ENCODE data around the gene SEMA3B. TPM values are rescaled to one million over a fixed set of nuclear protein-coding genes. Genes with fewer than 3 reads are reported as not detected.

SEMA3B gene
- total and polyA plus RNA-seq, 2 donors (not counting 3 experiments of a cell fraction or from before 2014, with no cell fraction given), result 1.2 to 1.5 TPM

DNA sequence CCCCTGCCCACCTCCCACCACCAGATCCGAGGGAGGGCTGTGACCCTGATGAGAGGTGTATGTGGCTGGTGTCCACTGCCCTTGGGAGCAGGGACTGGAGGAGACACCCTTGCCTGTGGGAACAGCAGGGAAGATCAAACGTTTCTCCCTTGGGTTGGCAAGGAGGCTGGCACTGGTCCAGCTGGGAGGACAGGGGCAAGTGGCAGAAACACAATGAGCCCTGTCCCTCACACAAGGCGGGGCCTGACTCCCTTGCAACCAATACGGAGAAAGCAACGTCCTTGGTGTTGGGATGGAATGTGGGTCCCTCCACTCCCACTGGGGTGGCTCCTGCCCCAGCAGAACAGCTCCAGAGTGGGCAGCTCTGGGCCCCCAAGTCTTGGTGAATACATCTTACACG is 48.4 kb downstream of the SEMA3B start:
- Histone ChIP-seq H3K4me2 (ENCODE audit: insufficient read depth, low read length) (no peak overlapping the region), H3K4me1 (ENCODE audit: control insufficient read depth, extremely low read depth, insufficient read depth, low read length) (peaks cover 45% of the 10 kb centered on the region), H3K79me2 (ENCODE audit: control insufficient read depth, insufficient read depth, low read length) (peaks cover 52% of the 10 kb centered on the region), H4K20me1 (replicated peaks; ENCODE audit: control insufficient read depth, extremely low read depth, insufficient read depth, low read length) (no peaks in the 10 kb centered on the region), H3K27ac (ENCODE audit: insufficient read depth, low read depth, low read length) (peak overlapping the region; percentile 1), H2AFZ (ENCODE audit: low read depth, low read length) (no peak overlapping the region), H3K9me3 (replicated peaks; ENCODE audit: control insufficient read depth, insufficient read depth, low read length) (no peaks in the 10 kb centered on the region), H3K9ac (replicated peaks; ENCODE audit: extremely low read depth, insufficient read depth, low read length) (no peak overlapping the region), H3K27me3 (ENCODE audit: control insufficient read depth in 2 of 2, insufficient read depth in 2 of 2, low read length in 2 of 2) (no peaks in the 10 kb centered on the region), H3K36me3 (ENCODE audit: control insufficient read depth in 2 of 2, extremely low read depth in 1 of 2, insufficient read depth in 2 of 2, low read length in 2 of 2) (peaks cover 17 to 47% of the 10 kb centered on the region in 2 experiments), H3K9me1 (replicated peaks; ENCODE audit: control insufficient read depth, extremely low read depth, insufficient read depth, low read length) (no peaks in the 10 kb centered on the region), H3K4me3 (replicated peaks in 1 of 3; ENCODE audit: insufficient read depth in 1 of 3, low read depth in 1 of 3, low read length in 3 of 3) (no peak overlapping the region)
- FAIRE-seq, result peak; percentile 59
- intact Hi-C loops (cut with micrococcal nuclease), result no loop called here
- ChIA-PET CTCF (interaction anchor here (0.8 to 1.7 kb wide), 3 partner anchors 11 to 18 kb away, joined by 3 to 6 read pairs (median 4); partner anchors contain the start of genes HYAL1, HYAL3 and NAA80), POLR2A (interaction anchor here (0.7 kb wide), 1 partner anchor 18 kb away, joined by 3 read pairs; the partner anchor contains the start of genes HYAL3 and NAA80)
- TF ChIP-seq MYC (IDR thresholded peaks at IDR 0.05; ENCODE audit: low read depth, low read length), result no peak
- TF ChIP-seq POLR2AphosphoS5 (IDR thresholded peaks at IDR 0.05; ENCODE audit: insufficient read depth, low read depth, low read length), result peak; percentile 6
- DNase-seq (ENCODE audit: low read depth, low spot score), result no peak
- no TSS peak for BruUV-seq (replicated peaks)
- dilution Hi-C loops (cut with MboI; ENCODE audit: extremely low pct_ligation_motif_present, low sequenced_read_pairs), result no loop called here

DNA sequence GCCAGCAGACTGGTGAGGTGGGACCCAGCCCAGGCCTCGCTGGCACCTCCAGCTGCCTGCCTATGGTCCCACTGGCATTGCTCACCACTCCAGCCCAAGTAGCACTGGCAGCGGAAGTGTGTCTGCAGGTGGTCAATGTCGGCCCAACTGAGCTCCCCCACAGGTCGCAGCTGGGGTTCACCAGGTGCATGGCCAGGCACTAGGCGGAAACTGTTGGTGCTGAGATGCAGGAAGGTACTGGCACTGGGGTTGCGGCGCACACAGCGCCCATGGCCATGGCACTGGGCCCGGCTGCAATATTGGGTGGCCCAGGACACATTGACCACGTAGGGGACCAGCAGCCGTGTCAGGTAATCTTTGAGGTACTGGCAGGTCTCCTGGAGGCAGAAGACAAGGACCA is 49.2 kb downstream of the SEMA3B start:
- TF ChIP-seq EZH2 (IDR thresholded peaks at IDR 0.05; ENCODE audit: borderline replicate concordance, low read depth, low read length, severe bottlenecking) (no peak), GATA2 (IDR thresholded peaks at IDR 0.05; ENCODE audit: insufficient read depth, insufficient read length, low read depth, low read length) (no peak), POLR2A (IDR thresholded peaks at IDR 0.05; ENCODE audit: low read depth, low read length) (peak; percentile 72), JUN (IDR thresholded peaks at IDR 0.05; ENCODE audit: borderline replicate concordance, insufficient read depth, insufficient read length, low read depth) (no peak), FOS (IDR thresholded peaks at IDR 0.05; ENCODE audit: borderline replicate concordance, insufficient read depth, low read length) (no peak)
- TF ChIP-seq, protein P1, sequence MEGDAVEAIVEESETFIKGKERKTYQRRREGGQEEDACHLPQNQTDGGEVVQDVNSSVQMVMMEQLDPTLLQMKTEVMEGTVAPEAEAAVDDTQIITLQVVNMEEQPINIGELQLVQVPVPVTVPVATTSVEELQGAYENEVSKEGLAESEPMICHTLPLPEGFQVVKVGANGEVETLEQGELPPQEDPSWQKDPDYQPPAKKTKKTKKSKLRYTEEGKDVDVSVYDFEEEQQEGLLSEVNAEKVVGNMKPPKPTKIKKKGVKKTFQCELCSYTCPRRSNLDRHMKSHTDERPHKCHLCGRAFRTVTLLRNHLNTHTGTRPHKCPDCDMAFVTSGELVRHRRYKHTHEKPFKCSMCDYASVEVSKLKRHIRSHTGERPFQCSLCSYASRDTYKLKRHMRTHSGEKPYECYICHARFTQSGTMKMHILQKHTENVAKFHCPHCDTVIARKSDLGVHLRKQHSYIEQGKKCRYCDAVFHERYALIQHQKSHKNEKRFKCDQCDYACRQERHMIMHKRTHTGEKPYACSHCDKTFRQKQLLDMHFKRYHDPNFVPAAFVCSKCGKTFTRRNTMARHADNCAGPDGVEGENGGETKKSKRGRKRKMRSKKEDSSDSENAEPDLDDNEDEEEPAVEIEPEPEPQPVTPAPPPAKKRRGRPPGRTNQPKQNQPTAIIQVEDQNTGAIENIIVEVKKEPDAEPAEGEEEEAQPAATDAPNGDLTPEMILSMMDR (IDR thresholded peaks at IDR 0.05; ENCODE audit: extremely low read depth in 1 of 2, insufficient read depth in 1 of 2, low read depth in 1 of 2, low read length in 2 of 2), result no peak
- TF ChIP-seq, protein P2, sequence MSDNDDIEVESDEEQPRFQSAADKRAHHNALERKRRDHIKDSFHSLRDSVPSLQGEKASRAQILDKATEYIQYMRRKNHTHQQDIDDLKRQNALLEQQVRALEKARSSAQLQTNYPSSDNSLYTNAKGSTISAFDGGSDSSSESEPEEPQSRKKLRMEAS (IDR thresholded peaks at IDR 0.05; ENCODE audit: insufficient read depth, insufficient read length), result no peak

More for the DNA sequence above, 49.2 kb downstream of the SEMA3B start:
- peaks cover 52% of the 10 kb centered on the region for H3K79me2 ChIP-seq (ENCODE audit: control insufficient read depth, insufficient read depth, low read length)
- no peaks in the 10 kb centered on the region for H4K20me1 ChIP-seq (replicated peaks; ENCODE audit: control insufficient read depth, extremely low read depth, insufficient read depth, low read length)
- BruUV-seq (replicated peaks), result no TSS peak
- POLR2A ChIA-PET, result interaction anchor here (0.8 kb wide), 1 partner anchor 10 kb away, joined by 3 read pairs; the partner anchor contains the start of gene TUSC2
- no peak overlapping the region for H2AFZ ChIP-seq (ENCODE audit: low read depth, low read length)
- DNase-seq (ENCODE audit: low read depth, low spot score) (no peak), FAIRE-seq (no peak)
- dilution Hi-C loops (cut with MboI; ENCODE audit: extremely low pct_ligation_motif_present, low sequenced_read_pairs), result no loop called here
- intact Hi-C loops (cut with micrococcal nuclease), result no loop called here
- H3K27ac ChIP-seq (ENCODE audit: insufficient read depth, low read depth, low read length), result no peak overlapping the region
- no peaks in the 10 kb centered on the region for H3K27me3 ChIP-seq (ENCODE audit: control insufficient read depth in 2 of 2, insufficient read depth in 2 of 2, low read length in 2 of 2)
- peak overlapping the region in 1 of 3 experiments; percentile 11 for H3K4me3 ChIP-seq (replicated peaks in 1 of 3; ENCODE audit: insufficient read depth in 1 of 3, low read depth in 1 of 3, low read length in 3 of 3)
- no peaks in the 10 kb centered on the region for H3K9me1 ChIP-seq (replicated peaks; ENCODE audit: control insufficient read depth, extremely low read depth, insufficient read depth, low read length)
- CTCF ChIA-PET, result interaction anchor here (1.6 to 1.7 kb wide), 2 partner anchors 15 to 19 kb away, joined by 3 to 6 read pairs; partner anchors contain the start of genes HYAL1, HYAL3 and NAA80
- no peaks in the 10 kb centered on the region for H3K9me3 ChIP-seq (replicated peaks; ENCODE audit: control insufficient read depth, insufficient read depth, low read length)
- H3K4me1 ChIP-seq (ENCODE audit: control insufficient read depth, extremely low read depth, insufficient read depth, low read length), result peaks cover 51% of the 10 kb centered on the region
- peaks cover 17 to 47% of the 10 kb centered on the region in 2 experiments for H3K36me3 ChIP-seq (ENCODE audit: control insufficient read depth in 2 of 2, extremely low read depth in 1 of 2, insufficient read depth in 2 of 2, low read length in 2 of 2)
- H3K4me2 ChIP-seq (ENCODE audit: insufficient read depth, low read length), result peak overlapping the region; percentile 69
- H3K9ac ChIP-seq (replicated peaks; ENCODE audit: extremely low read depth, insufficient read depth, low read length), result no peak overlapping the region
